HuH-7.5 (cell line): ENCODE data around the gene RPS8.
"Not testable (repeated sequence)": the region's sequence is repeated elsewhere in the genome, so short reads cannot be mapped to it uniquely, and the experiment has no call there.

Source experiments
- DNase-seq: peaks from one replicate; pipeline ENCODE4 v3.0.0; 2011; ENCODE audit warnings: low spot score

Gene RPS8

DNA sequence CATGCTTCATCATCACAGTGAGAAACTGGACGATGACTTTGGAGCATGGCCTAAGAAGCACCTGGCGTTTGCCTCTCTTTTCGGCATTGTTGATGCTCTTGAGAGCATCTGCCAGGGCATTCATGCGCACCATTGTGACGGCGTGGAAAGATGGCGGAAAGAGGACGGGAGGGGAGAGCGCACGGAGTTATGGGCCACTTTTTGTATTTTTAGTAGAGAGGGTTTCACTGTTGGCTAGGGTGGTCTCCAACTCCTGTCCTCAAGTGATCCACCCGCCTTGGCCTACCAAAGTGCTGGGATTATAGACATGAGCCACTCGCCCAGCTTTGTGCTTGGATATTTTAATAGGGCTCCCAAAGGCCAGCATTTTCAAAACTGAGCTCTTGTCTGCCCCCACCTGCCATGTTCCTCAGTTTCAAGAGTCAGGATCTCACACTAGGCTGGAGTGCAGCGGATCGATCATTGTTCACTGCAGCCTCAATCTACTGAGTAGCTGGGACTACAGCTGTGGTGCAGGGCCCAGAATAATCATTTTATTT lies 5.3 kb downstream of the RPS8 start:
- DNase-seq: no peak

DNA sequence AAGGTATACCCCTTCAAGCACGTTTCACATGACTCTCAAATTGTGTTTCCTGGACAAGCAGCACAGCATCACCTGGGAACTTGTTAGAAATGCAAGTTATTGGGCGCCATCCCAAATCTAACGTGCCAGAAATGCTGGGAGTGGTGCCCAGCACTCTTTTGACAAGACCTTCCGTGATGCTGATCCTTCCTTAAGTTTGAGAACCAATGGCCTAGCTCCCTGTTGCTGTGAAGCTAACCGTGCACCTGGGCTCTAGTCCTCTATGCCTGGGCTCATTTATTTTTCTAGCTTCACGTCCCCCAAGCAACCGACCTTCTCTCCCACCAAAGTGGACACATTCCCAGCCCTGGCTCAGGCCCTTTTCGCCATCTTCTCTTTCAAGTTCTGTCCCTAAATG lies 8.4 kb downstream of the RPS8 start:
- no peak for DNase-seq

DNA sequence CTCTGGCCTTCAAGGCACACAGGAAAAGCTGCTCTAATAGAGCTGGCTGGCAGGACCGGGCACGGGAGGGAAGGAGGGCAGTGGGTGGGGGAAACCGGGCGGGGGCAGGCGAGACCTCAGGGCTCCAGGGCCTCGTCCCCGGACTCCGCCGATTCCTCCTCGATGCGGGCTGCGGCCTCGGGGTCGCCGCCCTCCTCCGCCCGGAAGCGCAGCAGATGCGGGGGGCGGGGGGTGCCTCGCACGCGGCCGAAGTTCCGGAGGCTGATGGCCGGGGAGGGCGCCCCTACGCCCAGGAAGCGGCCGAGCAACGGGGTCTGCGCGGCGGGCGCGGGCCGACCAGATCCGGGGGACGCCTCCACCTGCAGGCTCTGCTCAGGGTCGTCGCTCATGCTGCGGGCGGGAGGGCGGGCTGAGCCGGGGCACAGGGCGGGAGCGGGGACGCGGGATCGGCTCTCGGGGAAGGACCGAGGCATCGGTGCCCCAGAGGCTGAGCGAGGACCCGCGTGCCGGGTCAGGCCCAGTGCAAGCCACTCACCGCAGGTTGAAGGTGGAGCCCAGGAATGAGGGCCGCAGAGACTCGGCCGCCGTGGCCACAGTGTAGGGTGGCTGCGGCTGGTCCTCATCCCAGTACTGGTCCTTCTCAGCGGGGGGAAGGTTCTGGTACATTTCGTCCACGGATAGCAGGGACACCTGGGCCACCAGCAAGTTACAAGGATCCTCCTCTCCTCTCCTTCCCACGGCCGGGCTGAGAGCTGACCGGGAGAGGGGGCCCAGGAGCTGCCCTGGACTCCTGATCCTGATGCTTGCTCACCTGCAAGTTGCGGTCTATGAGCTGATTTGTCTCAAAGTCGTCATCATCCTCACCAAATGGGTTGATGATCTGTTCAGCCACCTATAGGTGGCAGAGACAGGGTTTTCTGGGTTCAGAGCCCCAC lies 9.0 kb downstream of the RPS8 start:
- DNase-seq: peak; percentile 32

DNA sequence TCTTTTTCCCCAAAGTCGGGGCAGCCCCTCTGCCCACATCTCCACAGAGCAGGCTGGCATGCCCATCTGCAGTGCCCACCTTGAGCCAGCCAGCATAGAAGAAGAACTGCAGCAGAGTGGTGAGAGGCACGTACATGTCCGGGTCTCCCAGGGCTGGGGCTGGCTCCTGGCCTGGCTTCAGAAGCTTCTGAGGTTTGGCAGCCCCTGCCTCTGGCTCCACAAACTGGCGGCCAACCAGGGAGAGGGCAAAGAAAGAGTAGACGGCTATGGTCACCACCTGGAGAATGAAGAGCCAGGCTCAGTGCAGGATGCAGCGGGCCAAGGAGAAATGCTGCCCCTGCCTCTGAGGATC lies 9.7 kb downstream of the RPS8 start:
- no peak for DNase-seq

DNA sequence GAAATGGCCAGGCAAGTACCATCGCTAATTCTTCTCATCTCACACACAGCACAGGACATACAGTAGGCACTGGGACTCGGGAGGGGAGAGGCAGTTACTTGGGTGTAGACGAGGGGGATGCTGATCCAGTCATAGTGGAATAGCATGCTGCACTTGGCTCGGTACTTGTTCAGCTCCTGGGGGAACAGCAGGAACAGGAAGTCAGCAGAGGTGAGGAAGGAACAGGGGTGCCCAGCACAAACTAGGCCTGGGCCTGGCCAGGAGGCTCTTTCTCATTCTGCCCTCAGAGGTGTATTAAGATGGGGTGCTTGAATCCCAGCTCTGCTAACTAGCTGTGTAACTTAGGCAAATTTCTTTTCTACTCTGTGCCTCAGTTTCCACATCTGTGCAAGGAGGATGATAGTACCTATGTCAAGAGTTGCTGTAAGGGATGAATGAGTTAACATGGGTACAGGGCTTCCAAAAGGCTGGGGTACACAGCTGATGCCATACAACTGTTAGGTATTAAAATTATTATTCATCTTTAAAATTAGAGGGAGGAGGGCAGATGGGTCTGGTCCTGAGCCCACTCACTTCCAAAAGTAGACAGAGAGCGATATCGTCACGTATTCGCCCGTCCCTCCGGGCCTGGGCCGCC lies 10.3 kb downstream of the RPS8 start:
- no peak for DNase-seq

DNA sequence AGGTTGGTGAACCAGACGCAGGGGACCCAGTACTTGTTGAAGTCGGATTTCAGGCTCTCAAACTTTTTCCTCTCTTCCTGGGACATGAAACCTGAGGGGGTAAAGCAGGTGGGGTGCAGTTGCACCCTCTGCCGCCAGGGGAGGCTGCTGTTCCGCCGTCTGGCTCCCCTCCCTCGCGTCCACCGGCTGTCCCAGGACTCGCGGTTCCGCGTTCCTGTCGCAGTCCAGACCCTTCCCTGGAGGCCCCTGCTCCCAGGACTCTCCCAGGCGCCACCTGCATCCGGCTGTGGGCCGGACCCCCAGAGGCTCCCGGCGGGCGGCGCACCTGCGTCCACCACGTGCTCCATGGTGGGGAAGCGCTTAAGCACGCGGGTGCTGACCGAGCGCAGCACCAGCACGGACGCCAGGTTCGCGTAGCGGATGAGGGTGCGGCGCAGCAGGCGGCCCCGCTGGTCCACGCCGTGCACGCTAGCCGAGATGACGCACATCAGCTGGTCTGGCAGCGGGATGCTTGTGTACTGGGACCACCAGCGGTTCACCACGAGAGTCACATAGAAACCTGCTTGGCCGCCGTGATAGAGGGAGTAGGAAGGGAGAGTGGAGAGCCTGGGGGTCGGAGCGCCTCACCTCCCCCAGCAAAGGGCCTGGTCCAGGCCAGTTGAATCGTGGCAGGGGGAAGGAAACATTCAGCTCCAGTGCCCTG lies 10.9 kb downstream of the RPS8 start:
- DNase-seq: peak; percentile 80

DNA sequence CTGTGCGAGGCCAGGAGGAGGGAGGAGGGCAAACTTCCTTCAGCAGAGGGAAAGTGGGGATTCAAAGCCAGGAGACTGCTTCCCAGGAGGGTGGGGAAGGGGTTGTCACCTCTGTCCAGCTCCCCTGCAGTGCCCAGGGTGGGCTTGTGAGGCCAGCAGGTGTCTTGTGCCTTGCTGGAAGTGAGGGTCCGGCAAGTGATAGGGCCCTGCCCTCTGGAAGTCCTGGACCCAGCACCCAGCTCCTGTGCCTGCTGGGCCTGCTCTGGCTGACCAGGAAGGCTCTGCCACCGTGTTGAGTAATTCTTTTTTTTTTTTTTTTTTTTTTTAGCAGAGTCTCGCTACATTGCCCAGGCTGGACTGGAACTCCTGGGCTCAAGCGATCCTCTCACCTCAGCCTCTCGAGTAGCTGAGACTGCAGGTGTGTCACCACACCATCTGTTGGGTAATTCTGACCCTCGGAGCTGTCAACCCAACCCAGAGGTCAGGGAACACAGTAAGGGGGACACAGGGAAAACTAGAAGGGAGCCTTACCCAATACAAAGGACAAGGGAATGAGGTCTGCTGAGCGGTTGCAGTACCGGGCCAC lies 11.6 kb downstream of the RPS8 start:
- no peak for DNase-seq

DNA sequence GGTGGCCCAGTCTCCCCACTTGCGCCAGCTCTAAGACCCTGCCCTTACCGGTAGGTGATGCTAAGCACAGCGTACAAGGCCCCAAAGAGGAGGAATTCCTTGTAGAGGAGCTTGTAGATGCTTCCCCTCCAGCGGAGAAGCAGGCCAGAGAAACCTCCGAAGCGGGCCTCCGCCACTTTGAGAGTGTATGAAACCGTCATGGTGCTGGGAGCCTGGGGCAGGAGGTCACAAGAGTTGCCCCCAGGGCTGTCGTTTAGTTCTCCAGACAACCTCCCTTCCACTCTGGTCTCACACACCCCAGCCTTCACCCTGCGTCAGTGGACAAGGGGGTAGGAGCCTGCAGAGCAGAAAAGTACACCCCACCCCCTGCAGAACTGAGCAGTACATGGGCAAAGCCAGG lies 12.2 kb downstream of the RPS8 start:
- no peak for DNase-seq

DNA sequence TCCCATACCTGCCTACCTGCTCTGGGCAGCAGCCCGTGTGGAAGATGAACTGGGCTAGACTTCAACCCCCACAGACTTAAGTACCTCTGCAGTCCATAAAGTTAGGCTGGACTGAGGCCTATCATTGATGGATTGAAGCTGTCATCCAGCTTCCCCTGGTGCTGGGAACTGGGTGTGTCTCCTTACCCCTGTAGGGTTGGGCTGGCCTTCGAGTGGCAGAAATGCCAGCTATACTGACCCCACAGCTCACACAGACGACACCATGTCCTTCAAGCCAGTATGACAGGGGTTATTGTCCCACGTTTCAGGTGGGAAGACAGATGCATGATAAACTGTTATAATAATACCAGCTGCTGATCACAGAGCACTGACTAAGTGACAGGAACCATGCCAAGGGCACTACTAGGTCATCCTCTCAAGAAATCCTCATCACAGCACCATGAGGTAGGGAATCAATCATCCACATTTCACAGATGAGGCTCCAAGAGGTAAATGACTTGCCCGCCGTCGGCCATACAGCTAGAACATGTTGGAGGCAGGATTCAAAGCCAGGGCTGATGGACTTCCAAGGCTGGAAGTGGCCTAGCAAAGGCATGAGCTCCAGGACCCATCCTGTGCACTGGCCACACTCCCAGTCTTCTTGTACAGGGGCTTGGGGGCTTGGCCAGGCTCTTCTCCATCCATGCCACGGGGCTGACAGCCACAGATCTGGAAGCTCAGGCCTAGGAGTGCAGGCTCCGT lies 12.9 kb downstream of the RPS8 start, which contains the start of gene BEST4:
Gene BEST4 (minus strand): TSS at position 51 of the 741 bp plus-strand sequence. CDS start 465 bp downstream, outside the sequence.
- DNase-seq: no peak

DNA sequence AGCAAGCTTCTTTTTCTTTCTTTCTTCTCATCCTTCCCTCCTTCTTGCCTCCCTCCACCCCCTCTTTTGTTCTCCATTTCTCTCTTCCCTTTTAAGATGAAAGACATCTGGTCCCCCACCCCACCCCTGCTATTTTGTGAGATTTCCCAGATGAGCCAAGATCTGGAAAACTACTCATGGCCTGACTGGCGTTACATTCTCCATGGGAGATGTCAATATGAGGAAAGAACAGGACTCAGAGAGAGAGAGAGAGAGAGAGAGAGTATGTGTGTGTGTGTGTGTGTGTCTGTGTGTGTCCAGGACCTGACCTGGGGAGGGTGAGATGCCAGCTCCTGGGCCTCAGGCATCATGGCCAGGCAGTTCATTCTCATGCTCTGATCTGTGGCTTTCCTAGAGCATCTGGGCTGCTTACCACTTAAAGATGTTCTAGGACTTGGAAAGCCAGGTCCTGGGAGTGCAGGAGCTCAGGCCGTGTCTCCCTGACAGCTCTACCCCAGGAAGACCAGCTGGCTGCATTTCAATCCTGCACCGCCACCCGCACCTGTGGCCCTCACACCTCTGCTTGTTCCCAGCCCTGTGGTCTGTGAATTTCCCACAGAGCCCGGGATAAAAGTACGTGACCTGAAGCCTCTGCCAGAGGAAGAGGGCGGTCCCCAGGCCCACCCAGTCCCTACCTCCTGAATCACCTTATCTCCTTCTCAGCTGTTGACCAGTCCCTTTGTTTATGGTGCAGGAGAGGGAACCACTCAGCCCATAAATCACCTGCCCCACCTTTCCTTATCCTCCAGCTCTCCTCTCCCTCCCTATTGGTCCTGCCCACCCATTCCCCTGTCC lies 15.8 kb downstream of the RPS8 start:
- DNase-seq: no peak

DNA sequence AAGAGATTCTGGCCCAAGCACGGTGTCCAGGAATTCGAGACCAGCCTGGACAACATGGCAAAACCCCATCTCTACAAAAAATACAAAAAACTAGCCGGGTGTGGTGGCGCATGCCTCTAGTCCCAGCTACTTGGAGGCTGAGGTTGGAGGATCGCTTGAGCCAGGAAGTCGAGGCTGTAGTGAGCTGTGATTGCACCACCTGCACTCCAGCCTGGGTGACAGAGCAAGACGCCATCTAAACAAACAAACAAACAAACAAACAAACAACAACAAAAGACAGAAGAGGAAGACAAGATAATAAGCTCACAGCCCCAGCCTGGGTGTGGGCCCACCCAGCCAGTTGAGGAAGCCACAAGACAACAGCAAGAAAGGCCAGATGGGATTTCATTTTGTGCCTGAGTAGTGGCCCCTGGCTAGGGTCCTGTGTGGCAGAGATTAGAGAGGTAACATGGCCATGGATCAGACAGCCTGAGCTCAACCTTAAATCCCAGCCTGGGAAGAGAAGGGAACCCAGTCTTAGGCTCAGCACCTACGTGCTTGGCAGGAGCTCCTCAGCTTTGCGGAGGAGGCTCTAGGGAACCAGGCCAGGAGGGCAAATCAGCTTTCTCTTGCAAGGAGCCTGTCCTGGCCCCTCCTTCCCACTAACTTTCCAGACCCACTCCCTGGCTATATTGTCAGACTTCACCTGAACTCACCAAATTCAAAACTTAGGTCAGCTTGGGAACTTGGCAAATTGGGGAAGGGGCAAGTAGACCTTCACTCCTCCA lies 17.6 kb downstream of the RPS8 start:
- DNase-seq: no peak

DNA sequence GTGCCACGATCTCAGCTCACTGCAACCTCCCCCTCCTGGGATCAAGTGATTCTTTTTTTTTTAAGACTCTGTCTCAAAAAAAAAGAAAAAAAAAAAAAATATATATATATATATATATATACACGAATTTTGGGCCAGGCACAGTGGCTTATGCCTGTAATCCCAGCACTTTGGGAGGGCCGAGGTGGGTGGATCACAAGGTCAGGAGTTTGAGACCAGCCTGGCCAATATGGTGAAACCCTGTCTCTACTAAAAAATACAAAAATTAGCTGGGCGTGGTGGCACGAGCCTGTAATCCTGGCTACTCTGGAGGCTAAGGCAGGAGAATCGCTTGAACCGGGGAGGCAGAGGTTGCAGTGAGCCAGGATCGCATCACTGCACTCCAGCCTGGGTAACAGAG lies 22.5 kb downstream of the RPS8 start:
- not testable (repeated sequence) for DNase-seq

DNA sequence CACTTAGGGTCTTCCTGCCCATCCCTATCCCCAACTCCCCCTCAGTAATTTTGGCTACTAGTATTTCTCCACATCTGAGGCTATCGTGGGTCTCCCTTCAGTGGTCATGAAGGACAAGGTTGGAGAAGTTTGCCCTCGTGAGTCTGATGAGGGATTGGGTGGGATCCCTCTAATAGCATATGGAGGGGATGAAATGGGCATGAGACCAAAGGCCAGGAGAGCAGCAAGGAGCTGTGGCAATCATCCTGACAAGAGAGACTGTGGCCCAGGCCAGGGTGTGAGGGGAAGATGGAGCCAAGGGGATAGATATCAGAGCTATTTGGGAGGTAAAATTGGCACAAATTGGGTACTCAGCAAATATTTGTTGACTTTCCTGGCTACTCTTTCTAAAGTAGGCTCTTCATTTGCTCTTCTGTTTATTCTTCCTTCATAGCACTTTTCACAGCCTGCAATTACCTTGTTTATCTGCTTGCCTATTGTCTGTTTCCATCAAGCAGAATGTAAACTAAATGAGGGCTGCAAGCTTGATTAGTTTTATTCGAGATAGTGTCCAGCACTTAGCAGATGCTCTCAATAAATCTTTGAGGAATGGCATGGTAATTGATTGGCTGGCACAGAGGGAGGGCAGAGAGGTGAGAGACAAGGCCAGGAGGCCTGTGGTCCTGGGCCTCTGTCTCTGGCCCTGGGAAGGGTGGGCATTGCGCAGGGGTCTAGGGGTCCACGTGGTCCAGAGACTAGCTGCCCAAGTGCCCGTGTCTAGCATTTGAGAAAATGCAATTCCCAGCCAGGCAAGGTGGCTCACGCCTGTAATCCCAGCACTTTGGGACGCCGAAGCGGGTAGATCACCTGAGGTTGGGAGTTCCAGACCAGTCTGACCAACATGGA lies 23.4 kb downstream of the RPS8 start:
- DNase-seq: no peak

DNA sequence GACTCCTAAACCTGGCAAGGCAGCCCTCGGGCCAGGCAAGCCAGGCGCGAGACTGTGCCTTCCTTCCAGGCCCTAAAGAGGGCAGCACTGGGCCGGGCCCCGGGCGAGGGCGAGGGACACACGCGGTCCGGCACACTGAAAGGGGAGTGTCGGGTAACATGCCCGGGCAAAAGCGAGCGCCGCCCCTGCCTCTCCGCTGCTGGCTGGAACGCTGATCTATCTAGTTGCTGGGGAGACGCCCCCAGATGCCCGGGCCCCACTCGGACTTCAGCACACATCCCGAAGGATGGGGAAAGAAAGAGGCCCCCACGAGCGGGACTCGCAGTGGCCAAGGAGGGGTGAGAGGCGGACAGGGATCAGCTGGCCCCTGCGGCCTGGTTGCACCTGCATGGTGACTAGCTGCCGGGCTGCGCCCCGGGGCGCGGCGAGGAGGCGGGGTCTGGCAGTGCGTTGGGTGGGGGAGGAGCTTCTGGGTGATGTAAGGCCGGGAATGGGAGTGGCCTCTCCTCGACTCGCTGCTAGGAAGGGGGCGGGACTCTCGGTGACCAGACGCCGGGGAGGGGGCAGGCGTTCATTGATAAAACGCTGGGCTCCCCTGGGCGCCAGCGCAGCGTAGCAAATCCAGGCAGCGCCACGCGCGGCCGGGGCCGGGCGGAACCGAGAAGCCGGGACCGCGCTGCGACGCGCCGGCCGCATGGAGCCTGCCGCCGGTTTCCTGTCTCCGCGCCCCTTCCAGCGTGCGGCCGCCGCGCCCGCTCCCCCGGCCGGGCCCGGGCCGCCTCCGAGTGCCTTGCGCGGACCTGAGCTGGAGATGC lies 24.6 kb downstream of the RPS8 start, which contains the start of gene PLK3:
Gene PLK3 (plus strand): TSS at position 608 of the 815 bp plus-strand sequence. CDS start 87 bp downstream, at position 695.
- peak; percentile 95 for DNase-seq

DNA sequence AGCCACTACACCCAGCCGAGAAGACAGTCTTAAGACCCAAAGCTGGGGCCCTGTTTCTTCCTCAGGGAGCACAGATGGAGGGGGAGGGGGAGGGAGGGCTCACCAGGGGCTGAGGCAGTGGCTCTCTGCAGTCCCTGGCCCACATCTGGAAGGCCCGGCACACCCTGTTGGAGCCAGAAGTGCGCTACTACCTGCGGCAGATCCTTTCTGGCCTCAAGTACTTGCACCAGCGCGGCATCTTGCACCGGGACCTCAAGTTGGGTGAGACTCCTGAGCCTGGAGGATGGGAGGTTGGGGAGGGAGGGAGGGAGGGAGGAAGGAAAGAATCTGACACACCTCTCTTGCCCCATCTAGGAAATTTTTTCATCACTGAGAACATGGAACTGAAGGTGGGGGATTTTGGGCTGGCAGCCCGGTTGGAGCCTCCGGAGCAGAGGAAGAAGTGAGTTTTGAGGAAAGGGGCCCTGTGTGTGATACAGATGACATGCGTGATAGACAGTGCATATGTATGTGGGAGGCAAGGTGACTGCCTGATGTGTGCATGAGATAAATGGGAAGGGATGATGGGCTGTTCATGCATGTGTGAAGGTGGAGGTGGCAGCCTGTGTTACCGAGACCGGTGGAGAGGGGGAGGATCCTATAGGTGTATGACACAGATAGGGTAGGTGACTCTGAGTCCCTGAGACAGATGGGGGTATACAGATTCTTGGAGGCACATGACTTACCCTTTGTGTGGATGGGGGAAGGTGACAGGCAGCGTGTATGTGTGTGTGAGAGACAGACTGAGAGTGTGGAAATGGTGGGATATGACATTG lies 26.4 kb downstream of the RPS8 start:
- DNase-seq: no peak

DNA sequence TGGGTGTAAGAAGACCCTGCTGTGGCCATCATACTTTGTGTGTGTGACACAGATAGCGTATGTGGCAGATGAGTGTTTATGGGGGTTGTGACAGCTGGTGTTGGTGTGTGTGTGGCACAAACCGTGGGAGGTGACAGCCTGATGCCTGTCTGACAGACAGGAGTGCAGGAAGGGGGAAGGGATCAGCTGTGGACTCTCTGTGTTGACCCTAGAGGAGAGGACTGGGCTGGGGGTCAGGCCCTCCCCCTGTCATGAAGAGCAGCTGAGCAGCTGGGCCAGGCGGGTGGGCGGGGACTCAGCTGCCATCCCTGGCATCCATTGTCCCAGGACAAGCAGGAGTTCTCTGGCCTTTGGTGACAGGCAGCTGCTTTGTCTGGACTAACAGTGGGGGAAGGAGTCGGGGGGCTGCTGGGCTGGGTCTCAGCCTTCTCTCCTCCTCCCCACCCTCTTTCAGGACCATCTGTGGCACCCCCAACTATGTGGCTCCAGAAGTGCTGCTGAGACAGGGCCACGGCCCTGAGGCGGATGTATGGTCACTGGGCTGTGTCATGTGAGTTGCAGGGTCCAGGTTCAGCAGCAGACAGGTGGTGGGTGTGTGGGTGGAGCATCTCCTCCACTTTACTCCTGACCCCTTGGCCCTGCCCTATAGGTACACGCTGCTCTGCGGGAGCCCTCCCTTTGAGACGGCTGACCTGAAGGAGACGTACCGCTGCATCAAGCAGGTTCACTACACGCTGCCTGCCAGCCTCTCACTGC lies 27.1 kb downstream of the RPS8 start:
- DNase-seq: no peak
